Activated T-cell treated with anti-CD3 and anti-CD28 coated beads for 1 hour (primary cell): Measurements from ENCODE around the gene BCORL1.

ENCODE experiments used
- DNase-seq: peaks from one replicate; pipeline ENCODE4 v3.0.0-alpha.2; 2020; ENCODE audit warnings: low read depth

BCORL1 gene

DNA sequence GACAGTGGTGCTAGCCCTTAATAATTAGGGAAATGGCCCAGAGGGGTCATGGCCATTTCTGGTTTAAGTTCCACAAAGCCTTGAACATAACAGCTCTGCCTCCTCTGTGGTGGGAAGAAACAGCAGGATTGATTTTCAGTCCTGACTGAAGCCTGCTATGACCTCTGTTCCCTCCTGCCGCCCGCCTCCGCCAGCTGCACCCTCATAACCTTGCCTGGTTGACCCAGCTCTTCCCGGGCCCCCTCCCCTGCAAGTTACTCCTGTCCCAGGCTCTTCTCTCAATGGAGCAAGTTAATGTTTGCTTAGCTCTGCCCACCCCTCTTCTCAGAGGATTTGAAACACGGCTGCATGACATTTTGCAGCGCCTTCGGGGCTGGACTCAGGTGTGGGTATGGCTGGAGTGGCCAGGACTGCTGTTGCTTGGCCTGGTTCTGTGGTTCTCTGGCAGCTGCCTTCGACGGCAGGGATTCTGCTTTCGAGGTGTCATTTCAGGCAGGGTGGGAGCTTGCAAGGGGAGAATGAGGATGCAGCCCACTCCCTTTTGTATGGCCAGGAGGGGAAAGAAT lies 27.3 kb downstream of the BCORL1 start:
- DNase-seq = no peak

GRCh38 chrX:130012683-130013082 lies 30.2 kb downstream of the BCORL1 start:
- DNase-seq = no peak

DNA sequence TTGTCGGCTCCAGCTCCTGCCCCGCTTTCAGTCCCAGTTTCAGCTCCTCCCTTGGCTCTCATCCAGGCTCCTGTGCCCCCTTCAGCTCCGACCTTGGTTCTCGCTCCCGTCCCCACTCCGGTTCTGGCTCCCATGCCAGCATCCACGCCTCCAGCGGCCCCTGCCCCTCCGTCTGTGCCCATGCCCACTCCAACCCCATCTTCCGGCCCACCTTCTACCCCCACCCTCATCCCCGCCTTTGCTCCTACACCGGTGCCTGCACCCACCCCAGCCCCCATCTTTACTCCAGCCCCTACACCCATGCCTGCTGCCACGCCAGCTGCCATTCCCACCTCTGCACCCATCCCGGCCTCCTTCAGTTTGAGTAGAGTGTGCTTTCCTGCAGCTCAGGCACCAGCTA lies 31.2 kb downstream of the BCORL1 start:
- no peak for DNase-seq

- no peak for DNase-seq
Measured at GRCh38 chrX:130014356-130014755, 31.9 kb downstream of the BCORL1 start.

- no peak for DNase-seq
Measured at GRCh38 chrX:130014770-130015169, 32.3 kb downstream of the BCORL1 start.

DNA sequence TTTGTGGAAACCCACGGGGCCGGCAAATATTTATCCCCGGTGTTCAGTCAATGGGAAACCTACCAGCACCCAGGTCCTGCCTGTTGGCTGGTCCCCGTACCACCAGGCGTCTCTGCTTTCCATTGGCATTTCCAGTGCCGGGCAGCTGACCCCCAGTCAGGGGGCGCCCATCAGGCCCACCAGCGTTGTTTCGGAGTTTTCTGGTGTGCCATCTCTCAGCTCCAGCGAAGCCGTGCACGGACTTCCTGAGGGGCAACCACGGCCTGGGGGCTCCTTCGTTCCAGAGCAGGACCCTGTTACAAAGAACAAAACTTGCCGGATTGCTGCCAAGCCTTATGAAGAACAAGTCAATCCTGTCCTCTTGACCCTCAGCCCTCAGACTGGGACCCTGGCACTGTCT lies 32.7 kb downstream of the BCORL1 start:
- DNase-seq = no peak

DNA sequence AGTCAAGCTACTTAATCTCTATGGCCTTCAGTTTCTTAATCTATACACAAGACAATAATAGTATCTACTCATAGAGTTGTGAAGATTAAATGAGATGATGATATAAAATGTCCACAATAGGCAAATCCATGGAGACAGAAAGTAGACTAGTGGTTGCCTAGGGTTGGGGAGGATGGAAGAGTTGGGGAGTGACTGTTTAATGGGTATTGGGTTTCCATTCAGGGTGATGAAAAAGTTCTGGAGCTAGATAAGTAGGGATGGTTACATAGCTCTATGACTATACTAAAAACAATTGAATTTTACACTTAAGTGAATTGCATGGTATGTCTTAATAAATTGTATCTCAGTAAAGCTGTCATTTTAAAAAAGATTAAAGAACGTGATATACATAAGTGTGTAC lies 35.7 kb downstream of the BCORL1 start:
- DNase-seq = no peak

DNA sequence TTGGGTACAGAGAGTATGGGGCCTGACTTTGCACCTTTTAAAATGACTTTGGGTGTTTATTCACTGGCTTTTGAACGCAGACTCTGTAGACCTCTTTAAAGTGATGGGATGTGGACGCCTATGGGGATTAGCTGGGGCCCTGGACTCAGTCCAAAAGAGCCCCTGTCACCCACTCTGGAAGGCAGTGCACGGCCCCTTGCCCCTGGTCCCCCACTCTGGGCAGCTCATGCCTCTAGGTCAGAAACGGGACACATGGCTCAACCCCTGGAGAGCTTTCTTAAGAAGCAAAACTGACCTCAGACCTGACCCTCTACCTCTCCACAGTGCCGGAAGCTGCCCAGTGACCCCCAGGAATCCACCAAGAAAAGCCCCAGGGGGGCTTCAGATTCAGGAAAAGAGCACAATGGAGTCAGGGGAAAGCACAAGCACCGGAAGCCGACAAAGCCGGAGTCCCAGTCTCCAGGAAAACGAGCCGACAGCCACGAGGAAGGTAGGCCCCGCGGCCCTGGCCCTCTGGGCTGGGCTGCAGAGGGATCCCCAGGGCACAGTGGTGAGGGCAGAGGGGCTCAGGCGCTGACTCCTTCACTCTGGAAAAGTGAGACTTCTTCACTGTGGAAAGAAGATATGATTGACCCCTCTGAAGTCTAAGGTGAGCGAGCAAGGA lies 38.4 kb downstream of the BCORL1 start:
- no peak for DNase-seq

DNA sequence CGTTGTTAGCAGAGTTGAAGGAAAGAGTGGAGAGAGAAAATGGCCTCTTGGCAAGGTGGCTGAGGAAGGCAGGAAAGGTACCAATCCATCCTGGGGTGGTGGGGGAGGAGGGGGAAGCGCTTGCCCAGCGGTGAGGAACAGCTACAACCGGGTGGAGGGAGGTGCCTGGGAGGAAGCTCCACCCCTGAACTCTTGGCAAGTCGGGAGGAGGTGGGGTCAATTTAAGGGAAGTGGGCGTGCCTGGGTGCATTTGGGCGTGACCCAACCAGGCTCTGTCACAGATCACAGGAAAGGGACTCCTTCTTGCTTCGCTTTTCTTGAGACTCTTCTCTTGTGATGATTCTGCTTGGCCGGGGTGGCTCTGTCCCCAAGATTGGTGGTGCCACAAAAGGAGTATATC lies 41.7 kb downstream of the BCORL1 start:
- peak; percentile 64 for DNase-seq

DNA sequence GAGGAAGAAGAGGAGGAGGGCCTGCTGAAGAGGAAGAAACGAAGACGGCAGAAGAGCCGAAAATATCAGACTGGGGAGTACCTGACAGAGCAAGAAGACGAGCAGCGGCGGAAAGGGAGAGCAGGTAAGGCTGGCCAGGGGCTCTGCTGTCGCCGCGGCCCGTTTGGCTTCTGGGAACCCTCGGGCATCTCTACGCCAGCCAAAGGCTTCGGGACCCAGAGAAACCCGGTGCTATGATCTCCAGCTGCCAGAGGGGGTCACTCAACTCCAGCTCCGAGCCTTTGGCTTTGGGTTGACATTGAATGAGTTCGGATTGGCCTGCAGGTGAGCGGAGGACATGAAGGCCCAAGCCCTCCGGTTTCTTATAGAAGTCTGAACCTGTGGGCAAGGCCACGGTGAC lies 42.8 kb downstream of the BCORL1 start:
- no peak for DNase-seq

DNA sequence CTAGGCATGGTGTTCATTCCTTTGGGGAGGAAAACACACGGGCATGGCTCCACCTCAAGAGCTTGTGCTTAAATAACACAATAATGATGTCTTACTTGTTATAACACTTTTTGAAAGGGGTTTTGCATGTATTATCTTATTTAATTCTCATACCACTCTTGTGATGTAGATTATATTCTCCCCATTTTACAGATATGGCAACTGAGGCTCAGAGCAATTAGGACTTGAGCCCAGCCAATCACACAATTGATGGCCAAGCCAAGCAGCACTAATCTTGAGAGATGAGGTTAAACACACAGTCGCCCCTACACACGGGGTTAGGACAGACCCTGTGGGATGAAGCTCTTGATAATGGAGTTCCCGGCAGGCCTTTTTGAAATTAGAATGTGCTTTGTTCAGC lies 45.1 kb downstream of the BCORL1 start:
- DNase-seq = no peak

- peak; percentile 40 for DNase-seq
Measured at GRCh38 chrX:130028196-130028595, 45.8 kb downstream of the BCORL1 start.

DNA sequence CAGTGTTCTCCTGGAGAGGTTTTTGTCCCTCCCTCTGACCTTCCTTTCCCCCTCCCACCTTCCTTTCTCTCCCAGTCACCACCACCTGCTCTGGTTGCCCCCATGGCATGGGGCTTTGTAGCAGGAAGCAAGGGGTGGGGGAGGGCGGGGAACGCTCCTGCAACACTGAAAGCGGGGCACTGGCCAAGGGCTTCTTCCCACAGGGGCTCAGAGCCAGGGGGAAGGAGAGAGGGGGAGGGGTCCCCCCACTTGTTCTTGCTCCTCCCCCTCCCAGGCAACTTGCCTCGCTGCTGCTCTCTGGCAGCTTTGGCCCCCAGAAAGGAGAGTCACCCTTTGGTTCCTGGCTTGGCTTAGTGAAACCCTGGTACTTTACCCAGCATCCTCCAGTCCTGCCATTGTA lies 48.4 kb downstream of the BCORL1 start:
- no peak for DNase-seq

DNA sequence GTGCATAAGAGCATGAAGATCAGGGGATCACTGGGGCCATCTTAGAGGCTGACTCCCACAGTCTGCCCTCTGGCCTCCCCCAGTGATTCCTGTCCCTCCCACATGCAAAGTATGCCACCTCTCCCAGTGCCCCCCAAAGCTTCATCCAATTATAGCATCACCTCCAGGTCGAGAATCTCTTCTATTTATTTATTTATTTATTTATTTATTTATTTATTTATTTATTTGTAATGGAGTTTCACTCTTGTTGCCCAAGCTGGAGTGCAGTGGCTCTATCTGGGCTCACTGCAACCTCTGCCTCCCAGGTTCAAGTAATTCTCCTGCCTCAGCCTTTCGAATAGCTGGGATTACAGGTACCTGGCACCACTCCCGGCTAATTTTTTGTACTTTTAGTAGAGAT lies 50.1 kb downstream of the BCORL1 start:
- DNase-seq = no peak

GRCh38 chrX:130034178-130034577 lies 51.7 kb downstream of the BCORL1 start:
- DNase-seq = no peak

DNA sequence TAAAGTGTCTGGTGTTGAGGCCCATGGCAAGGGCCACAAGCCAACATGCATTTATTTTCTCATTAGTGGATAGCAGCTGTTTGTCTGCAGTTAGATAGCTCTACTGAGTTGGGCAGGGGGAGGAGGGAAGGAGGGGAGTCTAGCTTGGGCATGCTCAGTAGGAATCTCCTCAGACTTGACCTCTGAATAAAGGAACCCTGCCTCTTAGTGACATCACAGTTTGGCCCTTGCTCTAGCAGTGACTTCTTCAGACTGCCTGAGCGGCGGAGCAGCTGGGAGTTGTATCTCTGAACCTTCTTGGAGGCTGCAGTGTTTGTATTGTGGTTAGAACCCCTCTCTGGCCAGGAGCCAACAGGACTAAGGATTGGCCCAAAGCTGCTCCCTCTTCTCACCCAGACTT lies 57.4 kb downstream of the BCORL1 start:
- DNase-seq = no peak

DNA sequence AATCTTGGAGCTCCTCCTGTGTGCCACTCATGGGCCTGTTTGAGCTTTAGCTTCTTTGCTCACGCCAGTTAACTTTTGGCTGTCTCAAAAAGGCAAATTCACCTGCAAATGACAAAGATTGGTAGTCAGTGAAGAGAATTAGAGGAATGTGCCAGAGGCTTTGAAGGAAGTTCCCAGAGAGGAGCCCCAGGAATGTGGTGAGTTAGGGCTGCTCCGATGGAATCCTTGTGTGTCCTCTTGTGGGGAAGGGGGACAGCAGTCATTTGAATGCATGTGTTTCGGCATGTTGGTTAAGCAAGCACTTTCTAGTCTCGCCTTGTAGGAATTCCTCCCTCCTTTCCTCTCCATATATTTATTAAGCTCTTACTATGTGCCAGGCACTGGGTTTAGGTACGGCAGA lies 65.0 kb downstream of the BCORL1 start:
- no peak for DNase-seq

GRCh38 chrX:130048686-130049222 lies 66.3 kb downstream of the BCORL1 start:
- DNase-seq = no peak

DNA sequence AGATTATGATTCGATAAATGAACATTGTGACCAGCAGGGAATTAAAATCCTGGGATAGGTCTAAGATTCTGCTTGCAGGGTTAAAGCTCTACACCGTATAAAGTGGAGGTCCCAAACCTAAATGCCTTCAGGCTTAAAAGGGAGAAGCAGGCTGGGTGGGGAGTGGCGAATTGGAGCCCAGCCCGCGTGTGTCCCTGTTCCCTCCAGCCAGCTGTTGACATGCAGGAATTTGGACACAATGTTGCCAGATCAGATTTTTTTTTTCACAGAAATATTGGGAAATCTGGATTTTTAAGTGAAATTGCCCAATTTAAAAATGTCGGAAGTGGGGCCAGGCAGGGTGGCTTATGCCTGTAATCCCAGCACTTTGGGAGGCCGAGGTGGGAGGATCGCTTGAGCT lies 67.4 kb downstream of the BCORL1 start:
- DNase-seq = no peak

DNA sequence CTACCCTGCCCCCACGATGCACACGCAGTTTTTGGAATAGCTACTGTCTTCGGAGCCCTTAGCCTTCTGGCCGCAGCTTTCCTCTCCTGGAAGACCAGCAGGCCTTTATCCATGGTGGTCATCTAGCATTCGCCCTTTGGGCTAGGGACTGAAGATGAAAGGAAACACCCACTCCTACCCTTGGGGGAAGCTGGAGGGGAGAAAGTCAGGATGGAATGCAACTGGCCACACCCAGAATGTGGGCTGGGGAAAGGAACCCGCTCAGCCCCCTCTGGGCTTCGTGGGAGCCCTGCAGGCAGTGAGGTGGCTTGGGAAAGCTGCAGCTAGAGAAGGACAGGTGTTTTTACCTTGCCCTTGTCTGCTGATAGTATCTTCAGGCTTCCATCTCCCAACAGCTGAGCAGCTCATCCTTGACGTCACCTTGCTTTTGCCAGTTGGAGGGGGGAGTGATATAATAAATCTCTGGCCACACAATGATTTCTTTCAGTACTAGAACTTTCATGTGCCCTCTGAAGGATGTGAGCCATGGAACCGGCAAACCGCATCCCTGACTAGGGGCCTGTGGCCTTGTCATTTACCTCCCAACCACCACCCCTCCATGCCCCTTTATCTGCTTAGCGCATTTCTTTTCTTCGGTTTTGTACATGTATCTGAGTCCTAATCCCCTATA lies 68.9 kb downstream of the BCORL1 start:
- no peak for DNase-seq

DNA sequence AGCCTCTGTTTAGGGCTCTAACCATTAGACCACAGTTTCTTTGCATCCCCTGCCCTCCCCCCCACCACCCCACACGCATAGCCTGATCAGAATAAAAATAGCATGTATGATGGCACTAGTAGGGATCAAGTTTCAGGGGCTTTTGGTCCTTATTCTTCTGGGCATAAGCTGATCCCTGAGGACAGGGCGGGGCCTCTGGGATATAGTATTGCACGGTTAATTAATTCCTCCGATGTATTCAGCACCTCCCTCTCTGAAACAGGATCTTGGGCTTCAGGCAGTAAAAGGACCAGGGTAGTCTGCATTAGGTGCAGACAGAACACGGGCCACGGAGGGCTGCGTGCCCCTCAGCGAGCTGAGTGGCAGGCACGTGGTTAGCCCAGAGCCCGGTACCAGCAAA lies 70.8 kb downstream of the BCORL1 start:
- no peak for DNase-seq

DNA sequence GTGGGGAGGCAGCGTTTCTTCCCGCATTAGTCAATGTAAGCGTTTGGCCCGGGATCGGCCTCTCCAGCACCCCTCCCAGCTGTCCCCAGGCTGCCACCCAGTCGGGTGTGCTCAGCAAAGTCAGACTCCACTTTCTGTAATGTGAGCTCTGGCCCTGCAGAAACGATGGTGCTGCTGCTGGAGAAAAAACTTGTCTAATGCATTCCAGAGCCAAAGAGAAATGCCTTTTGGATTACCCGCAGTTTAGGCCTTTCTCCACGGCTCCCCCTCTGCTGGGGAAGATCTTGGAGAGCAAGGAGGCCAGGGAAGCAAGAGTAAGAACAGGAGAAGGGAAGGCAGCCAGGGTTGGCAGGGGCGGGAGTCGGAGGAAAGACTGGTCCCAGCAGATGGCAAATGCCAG lies 72.7 kb downstream of the BCORL1 start:
- no peak for DNase-seq

GRCh38 chrX:130055899-130056298 lies 73.5 kb downstream of the BCORL1 start:
- DNase-seq = no peak

GRCh38 chrX:130057209-130057608 lies 74.8 kb downstream of the BCORL1 start:
- DNase-seq = no peak
